ENCODE data around the gene EGFL6. TPM values are rescaled to one million over a fixed set of nuclear protein-coding genes. Genes with fewer than 3 reads are reported as not detected.

The EGFL6 gene
- total RNA-seq, 2 experiments from 2014 or later = not detected

- H3K36me3 Mint-ChIP-seq (ENCODE audit: low read depth) = peaks cover 41% of the 10 kb centered on the region
- DNase-seq (no peak), ATAC-seq (ENCODE audit: poor library complexity) (no peak)
- peaks cover 9% of the 10 kb centered on the region for H3K4me1 ChIP-seq (ENCODE audit: insufficient read depth, low read length)
- CTCF ChIA-PET = interaction anchor here (0.6 kb wide), 1 partner anchor 66 kb away, joined by 3 read pairs; no protein-coding TSS in a partner anchor
- no peak overlapping the region for H3K27ac Mint-ChIP-seq
- peaks cover 28% of the 10 kb centered on the region for H3K4me1 Mint-ChIP-seq (ENCODE audit: low read depth)
- no peak overlapping the region for H3K4me3 ChIP-seq (ENCODE audit: low read length)
- H3K9me3 Mint-ChIP-seq = no peaks in the 10 kb centered on the region
- no peaks in the 10 kb centered on the region for H3K27me3 Mint-ChIP-seq
- no peak overlapping the region for H3K27ac ChIP-seq (ENCODE audit: low read depth in 1 of 2, low read length in 2 of 2)
- H3K36me3 ChIP-seq (ENCODE audit: insufficient read depth, low read length) = peaks cover 19% of the 10 kb centered on the region
- no peak for TF ChIP-seq CTCF (IDR thresholded peaks at IDR 0.05)
- no peaks in the 10 kb centered on the region for H3K27me3 ChIP-seq (ENCODE audit: control insufficient read depth in 1 of 2, insufficient read depth in 2 of 2, low read length in 2 of 2)
- POLR2A ChIA-PET = interaction anchor here (1.6 kb wide), 1 partner anchor 79 kb away, joined by 4 read pairs; the partner anchor contains the start of genes OFD1 and TRAPPC2
- no peak overlapping the region for H3K4me3 Mint-ChIP-seq
- no peaks in the 10 kb centered on the region for H3K9me3 ChIP-seq (ENCODE audit: control insufficient read depth in 1 of 2, insufficient read depth in 1 of 2, low read length in 2 of 2)
- intact Hi-C loops (cut with DNase I, micrococcal nuclease) = loop anchor here (2.0 to 10.0 kb wide), 4 partner anchors 91 to 1679 kb away; partner anchors contain the start of genes PIGA (in 1 of the 2) and TMSB4X (in 1 of the 2)
These were observed 86.3 kb downstream of the EGFL6 start for GRCh38 chrX:13655674-13656073.

GRCh38 chrX:13658602-13659001, 89.2 kb downstream of the EGFL6 start:
- Histone ChIP-seq H3K36me3 (ENCODE audit: insufficient read depth, low read length) (peaks cover 36% of the 10 kb centered on the region), H3K27ac (ENCODE audit: low read depth in 1 of 2, low read length in 2 of 2) (peak overlapping the region in 1 of 2 donors; percentile 22), H3K27me3 (ENCODE audit: control insufficient read depth in 1 of 2, insufficient read depth in 2 of 2, low read length in 2 of 2) (no peaks in the 10 kb centered on the region), H3K4me1 (ENCODE audit: insufficient read depth, low read length) (peaks cover 7% of the 10 kb centered on the region), H3K9me3 (ENCODE audit: control insufficient read depth in 1 of 2, insufficient read depth in 1 of 2, low read length in 2 of 2) (no peaks in the 10 kb centered on the region), H3K4me3 (ENCODE audit: low read length) (no peak overlapping the region)
- intact Hi-C loops (cut with DNase I, micrococcal nuclease) = loop anchor here (2.0 to 10.0 kb wide), 5 partner anchors 32 to 1676 kb away; partner anchors contain the start of genes PIGA (in 1 of the 2) and TMSB4X (in 1 of the 2)
- H3K27me3 Mint-ChIP-seq = no peaks in the 10 kb centered on the region
- no peak for TF ChIP-seq CTCF (IDR thresholded peaks at IDR 0.05)
- H3K36me3 Mint-ChIP-seq (ENCODE audit: low read depth) = peaks cover 60% of the 10 kb centered on the region
- CTCF ChIA-PET = interaction anchor here (0.9 to 1.6 kb wide), 8 partner anchors 11 to 374 kb away, joined by 3 to 5 read pairs (median 3); no protein-coding TSS in a partner anchor
- H3K4me3 Mint-ChIP-seq = peak overlapping the region; percentile 7
- POLR2A ChIA-PET = interaction anchor here (1.2 to 1.9 kb wide), 2 partner anchors 30 to 76 kb away, joined by 6 to 9 read pairs; partner anchors contain the start of genes OFD1, RAB9A and TRAPPC2
- peak overlapping the region; percentile 82 for H3K27ac Mint-ChIP-seq
- H3K9me3 Mint-ChIP-seq = no peaks in the 10 kb centered on the region
- ATAC-seq (ENCODE audit: poor library complexity) = peak; percentile 59
- peaks cover 24% of the 10 kb centered on the region for H3K4me1 Mint-ChIP-seq (ENCODE audit: low read depth)
- DNase-seq = peak in 4 of 14 experiments; percentile 14 to 76 (median 74)

GRCh38 chrX:13659063-13659462, 89.7 kb downstream of the EGFL6 start:
- H3K27me3 ChIP-seq (ENCODE audit: control insufficient read depth in 1 of 2, insufficient read depth in 2 of 2, low read length in 2 of 2) = no peaks in the 10 kb centered on the region
- POLR2A ChIA-PET = interaction anchor here (1.2 to 1.9 kb wide), 2 partner anchors 30 to 76 kb away, joined by 6 to 9 read pairs; partner anchors contain the start of genes OFD1, RAB9A and TRAPPC2
- Mint-ChIP-seq H3K4me3 (no peak overlapping the region), H3K27ac (peak overlapping the region; percentile 82), H3K36me3 (ENCODE audit: low read depth) (peaks cover 63% of the 10 kb centered on the region), H3K4me1 (ENCODE audit: low read depth) (peaks cover 24% of the 10 kb centered on the region), H3K27me3 (no peaks in the 10 kb centered on the region), H3K9me3 (no peaks in the 10 kb centered on the region)
- H3K36me3 ChIP-seq (ENCODE audit: insufficient read depth, low read length) = peaks cover 41% of the 10 kb centered on the region
- CTCF ChIA-PET = interaction anchor here (0.9 to 1.6 kb wide), 8 partner anchors 10 to 373 kb away, joined by 3 to 5 read pairs (median 3); no protein-coding TSS in a partner anchor
- H3K9me3 ChIP-seq (ENCODE audit: control insufficient read depth in 1 of 2, insufficient read depth in 1 of 2, low read length in 2 of 2) = no peaks in the 10 kb centered on the region
- H3K4me1 ChIP-seq (ENCODE audit: insufficient read depth, low read length) = peaks cover 6% of the 10 kb centered on the region
- intact Hi-C loops (cut with DNase I, micrococcal nuclease) = loop anchor here (2.0 to 10.0 kb wide), 5 partner anchors 32 to 1676 kb away; partner anchors contain the start of genes PIGA (in 1 of the 2) and TMSB4X (in 1 of the 2)
- TF ChIP-seq CTCF (IDR thresholded peaks at IDR 0.05) = no peak
- H3K27ac ChIP-seq (ENCODE audit: low read depth in 1 of 2, low read length in 2 of 2) = peak overlapping the region in 1 of 2 donors; percentile 22
- DNase-seq (peak in 2 of 14 experiments; percentile 20 to 37), ATAC-seq (ENCODE audit: poor library complexity) (no peak)
- no peak overlapping the region for H3K4me3 ChIP-seq (ENCODE audit: low read length)
